Muscle layer of colon (tissue), 2 donors: Measurements from ENCODE around the gene TMCO5A.

Source experiments
- H3K27ac ChIP-seq: one replicate; pipeline ENCODE4 v1.7.0; 2013; ENCODE audit warnings: low read depth, mild to moderate bottlenecking, low read length, moderate library complexity
- H3K27me3 ChIP-seq, 2 donors: one replicate each; pipeline ENCODE4 v1.7.0; 2013; ENCODE audit warnings: low read length in 2 of 2, mild to moderate bottlenecking in 2 of 2; ENCODE audit not compliant: insufficient read depth in 2 of 2, control insufficient read depth in 1 of 2
- H3K36me3 ChIP-seq: one replicate; pipeline ENCODE4 v1.7.0; 2013; ENCODE audit warnings: mild to moderate bottlenecking, low read length; ENCODE audit not compliant: insufficient read depth
- H3K4me1 ChIP-seq: one replicate; pipeline ENCODE4 v1.7.0; 2013; ENCODE audit warnings: mild to moderate bottlenecking, low read length; ENCODE audit not compliant: insufficient read depth
- H3K4me3 ChIP-seq, 2 donors: one replicate each; pipeline ENCODE4 v1.7.0; 2013; ENCODE audit warnings: low read length in 2 of 2, low read depth in 1 of 2, mild to moderate bottlenecking in 1 of 2, moderate library complexity in 1 of 2
- H3K9ac ChIP-seq: one replicate; pipeline ENCODE4 v1.7.0; 2013; ENCODE audit warnings: low read length
- H3K9me3 ChIP-seq: one replicate; pipeline ENCODE4 v1.7.0; 2013; ENCODE audit warnings: mild to moderate bottlenecking, low read length
- donor health status: abdominal sarcoma.
- donor health status: Adenocarcinoma of cecum.

Gene TMCO5A

DNA sequence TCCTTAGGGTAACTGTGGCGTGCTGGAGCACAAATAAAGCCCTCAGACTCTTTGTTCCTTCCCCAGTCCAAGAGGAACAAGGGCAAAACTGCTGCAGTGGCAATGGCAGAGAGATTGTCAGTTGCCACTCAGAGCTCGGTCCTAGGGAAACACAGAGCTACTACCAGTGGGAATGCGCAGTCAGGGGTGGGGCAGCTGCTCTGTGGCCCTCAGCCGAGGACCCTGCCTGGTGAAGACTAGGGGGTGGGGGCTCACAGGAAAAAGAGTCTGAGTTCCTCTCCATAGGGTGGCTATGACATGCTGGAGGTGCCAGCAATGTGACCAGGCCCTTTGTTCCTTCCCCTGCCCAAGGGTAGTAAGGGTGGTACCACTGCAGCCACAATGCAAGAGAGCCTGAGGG, 43.8 kb downstream of the TMCO5A start:
- no peak overlapping the region for H3K9ac ChIP-seq
- H3K27ac ChIP-seq = no peak overlapping the region
- no peak overlapping the region for H3K4me3 ChIP-seq
- H3K27me3 ChIP-seq = no peaks in the 10 kb centered on the region
- no peaks in the 10 kb centered on the region for H3K9me3 ChIP-seq
- no peaks in the 10 kb centered on the region for H3K36me3 ChIP-seq
- H3K4me1 ChIP-seq = peaks cover 7% of the 10 kb centered on the region

DNA sequence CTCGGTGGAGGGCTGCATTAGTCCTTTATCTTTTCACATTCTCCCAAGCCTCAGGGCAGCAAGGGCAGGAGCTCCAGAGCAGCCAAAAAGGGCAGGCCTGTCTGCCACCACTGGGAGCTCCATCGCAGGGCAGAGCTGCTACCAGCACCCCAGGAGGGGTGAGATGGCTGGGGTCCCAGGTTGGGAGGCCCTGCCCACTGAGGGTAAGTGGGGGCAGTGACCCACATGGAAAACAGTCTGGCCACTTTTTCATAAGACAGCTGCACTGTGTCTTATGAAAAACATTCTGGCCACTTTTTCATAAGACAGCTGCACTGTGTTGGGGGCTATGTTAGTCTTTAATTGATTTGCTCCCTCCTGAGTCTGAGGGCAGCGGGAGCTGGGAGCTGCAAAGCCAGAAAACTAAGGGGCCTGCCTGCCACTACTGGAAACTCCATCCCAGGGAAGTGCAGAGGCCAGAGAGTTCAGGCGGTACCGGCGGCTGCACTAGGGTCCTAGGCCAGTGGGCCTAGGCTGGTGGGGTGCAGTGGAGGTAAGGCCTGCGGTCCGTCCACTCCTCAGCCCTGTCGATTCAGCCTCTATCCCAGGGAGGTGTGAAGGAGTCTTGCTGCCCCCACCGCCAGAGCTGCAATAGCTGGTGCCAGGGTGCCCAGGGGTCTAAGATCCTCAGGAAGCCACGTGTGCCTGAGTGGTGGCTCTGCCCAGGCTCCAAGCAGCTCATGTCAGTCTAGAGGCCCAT, 45.4 kb downstream of the TMCO5A start:
- no peaks in the 10 kb centered on the region for H3K27me3 ChIP-seq
- no peak overlapping the region for H3K27ac ChIP-seq

DNA sequence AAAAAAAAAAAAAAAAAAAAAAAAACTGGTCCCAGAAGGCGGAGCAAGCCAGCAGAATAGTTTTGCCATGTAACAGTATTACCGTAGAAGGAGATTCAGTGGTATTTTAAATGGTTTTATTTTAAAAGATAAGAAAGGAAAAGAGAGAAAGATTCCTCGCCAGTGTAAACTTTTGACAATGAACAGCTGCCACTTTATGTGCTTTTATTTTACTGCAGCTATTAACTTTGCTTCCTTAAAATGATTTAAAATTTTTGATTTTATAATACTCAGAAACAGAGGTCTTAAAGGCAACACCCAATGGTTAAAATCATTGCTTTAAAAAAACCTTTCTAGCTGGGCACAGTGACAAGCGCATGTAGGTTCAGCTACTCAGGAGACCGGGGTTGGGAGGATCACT, 46.8 kb downstream of the TMCO5A start:
- H3K4me1 ChIP-seq = peaks cover 7% of the 10 kb centered on the region
- no peaks in the 10 kb centered on the region for H3K9me3 ChIP-seq
- no peak overlapping the region for H3K4me3 ChIP-seq
- H3K9ac ChIP-seq = no peak overlapping the region
- H3K27ac ChIP-seq = no peak overlapping the region
- no peaks in the 10 kb centered on the region for H3K27me3 ChIP-seq
- no peaks in the 10 kb centered on the region for H3K36me3 ChIP-seq

More for the DNA sequence above, 45.4 kb downstream of the TMCO5A start:
- H3K9ac ChIP-seq = no peak overlapping the region
- H3K4me1 ChIP-seq = peaks cover 7% of the 10 kb centered on the region
- H3K36me3 ChIP-seq = no peaks in the 10 kb centered on the region
- H3K4me3 ChIP-seq = no peak overlapping the region
- H3K9me3 ChIP-seq = no peaks in the 10 kb centered on the region

DNA sequence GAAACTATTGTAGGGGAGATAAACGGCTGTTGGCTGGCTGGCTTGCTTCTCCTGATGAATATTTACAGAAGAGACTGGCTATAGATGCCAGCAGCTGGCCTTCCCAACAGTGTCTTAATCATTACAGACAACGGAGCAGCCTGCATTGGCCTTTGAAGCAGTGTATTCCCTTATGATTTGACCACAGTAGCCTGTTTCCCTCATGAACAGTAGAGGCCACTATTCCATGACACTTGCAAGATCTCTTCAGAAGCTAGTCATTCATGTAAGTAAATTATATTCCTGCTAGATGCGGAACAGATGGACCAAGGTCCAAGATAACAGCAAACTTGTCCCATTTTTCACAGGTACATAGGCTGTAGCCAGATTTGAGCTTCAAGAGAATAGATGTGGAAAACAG, 47.3 kb downstream of the TMCO5A start:
- Histone ChIP-seq H3K4me1 (peaks cover 7% of the 10 kb centered on the region), H3K27ac (no peak overlapping the region), H3K27me3 (no peaks in the 10 kb centered on the region), H3K9ac (no peak overlapping the region), H3K4me3 (no peak overlapping the region), H3K36me3 (no peaks in the 10 kb centered on the region), H3K9me3 (no peaks in the 10 kb centered on the region)

DNA sequence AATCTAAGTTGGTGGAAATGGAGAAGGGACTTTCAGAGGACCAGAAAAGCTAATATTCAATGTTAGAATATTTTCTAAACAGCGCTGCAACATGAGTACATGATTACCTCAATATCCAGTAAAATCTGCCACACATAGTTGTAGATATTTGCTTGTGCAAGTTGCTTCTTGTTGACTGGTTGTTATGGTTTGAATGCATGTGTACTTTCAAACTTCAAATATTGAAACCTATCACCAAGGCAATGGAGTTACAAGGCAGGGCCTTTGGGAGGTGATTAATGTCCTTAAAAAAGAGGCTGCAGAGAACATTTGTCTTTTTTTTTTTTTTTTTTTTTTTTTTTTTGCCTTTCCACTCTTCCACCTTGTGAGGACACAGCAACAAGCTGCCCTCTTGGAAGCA, 49.9 kb downstream of the TMCO5A start:
- H3K4me3 ChIP-seq = no peak overlapping the region
- H3K9ac ChIP-seq = no peak overlapping the region
- H3K36me3 ChIP-seq = no peaks in the 10 kb centered on the region
- H3K27me3 ChIP-seq = no peaks in the 10 kb centered on the region
- H3K9me3 ChIP-seq = no peaks in the 10 kb centered on the region
- no peak overlapping the region for H3K27ac ChIP-seq
- peaks cover 7% of the 10 kb centered on the region for H3K4me1 ChIP-seq

DNA sequence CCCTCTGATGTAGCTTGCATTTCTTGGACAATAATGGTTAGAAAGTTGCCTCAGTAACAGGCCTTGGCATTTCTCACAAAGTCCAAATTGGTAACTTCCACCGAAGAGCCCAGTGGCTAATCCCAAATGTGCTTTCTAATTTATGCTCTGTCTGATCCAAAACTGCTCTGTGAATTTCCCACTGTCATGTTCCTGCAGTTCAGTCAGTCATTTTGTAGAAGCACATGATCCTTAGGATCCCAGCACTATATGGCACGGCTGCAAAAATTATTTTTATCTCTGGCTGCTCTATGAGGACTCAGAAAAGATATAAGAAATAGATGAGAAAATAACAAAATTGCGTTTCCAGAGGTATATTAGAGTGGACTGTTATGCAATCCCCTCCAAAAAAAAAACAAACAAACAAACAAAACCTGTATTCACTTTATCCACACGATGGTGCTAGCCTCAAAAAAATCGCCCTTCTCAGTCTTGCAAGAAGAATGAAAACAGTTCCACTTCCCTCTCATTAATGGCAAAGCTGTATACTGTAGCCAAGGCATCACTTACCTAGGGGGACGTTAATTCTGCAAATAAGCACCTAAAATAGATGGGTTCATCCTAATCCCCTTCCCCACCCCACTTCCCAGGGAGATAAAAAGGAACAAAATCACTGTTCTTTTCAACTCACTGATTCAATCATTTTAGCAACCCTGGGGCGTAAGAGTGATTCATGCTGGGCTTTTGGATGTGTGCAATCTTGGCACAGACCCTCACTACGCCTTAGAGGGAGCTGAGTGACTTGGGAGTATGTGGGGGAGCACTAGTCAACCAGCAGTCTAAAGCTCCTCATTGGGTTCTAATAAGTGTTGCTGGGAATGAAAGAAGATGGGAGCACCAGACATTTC, 61.3 kb downstream of the TMCO5A start:
- H3K36me3 ChIP-seq = no peaks in the 10 kb centered on the region
- no peaks in the 10 kb centered on the region for H3K27me3 ChIP-seq
- no peaks in the 10 kb centered on the region for H3K9me3 ChIP-seq
- no peak overlapping the region for H3K9ac ChIP-seq
- no peak overlapping the region for H3K4me3 ChIP-seq
- no peaks in the 10 kb centered on the region for H3K4me1 ChIP-seq
- H3K27ac ChIP-seq = no peak overlapping the region
